ENCODE results near the gene KIF26A. TPM values are rescaled to one million over a fixed set of nuclear protein-coding genes. Genes with fewer than 3 reads are reported as not detected.

The KIF26A gene
- total and polyA plus RNA-seq, 2 experiments from 2014 or later = 5.6 to 103 TPM

DNA sequence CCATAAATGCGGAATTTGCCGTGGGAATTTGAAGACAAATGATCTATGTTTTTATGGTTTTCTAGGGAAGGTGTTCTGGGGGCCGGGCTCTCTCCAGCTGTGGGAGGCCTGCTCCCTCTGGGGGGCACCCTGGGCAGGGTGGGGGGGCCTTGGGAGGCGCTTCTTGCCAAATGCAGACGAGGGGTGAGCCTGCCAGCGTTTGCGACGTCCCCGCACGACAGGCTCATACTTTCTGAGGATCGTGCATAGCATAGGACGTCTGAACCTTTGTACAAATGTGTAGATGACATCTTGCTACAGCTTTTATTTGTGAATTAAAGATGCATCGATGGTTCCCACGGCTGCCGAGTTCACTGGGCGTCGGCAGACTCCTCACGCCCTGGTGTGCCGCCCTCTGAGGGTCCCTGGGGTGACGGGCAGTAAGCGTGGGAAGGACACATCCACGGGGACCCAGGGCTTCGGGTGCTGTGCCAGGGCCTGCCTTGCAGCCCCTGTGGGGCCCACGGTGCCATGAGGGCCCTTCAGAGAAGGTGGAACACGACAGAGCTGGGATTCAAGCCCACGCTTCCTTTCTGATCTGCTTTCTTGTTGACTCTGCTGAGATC is 42.3 kb downstream of the KIF26A start:
- H3F3A ChIP-seq (replicated peaks; ENCODE audit: low read depth) = no peaks in the 10 kb centered on the region
- no peaks in the 10 kb centered on the region for H3K27me3 ChIP-seq (ENCODE audit: insufficient read depth)
- no peaks in the 10 kb centered on the region for H3K4me1 Mint-ChIP-seq
- H3K4me3 ChIP-seq = no peak overlapping the region
- H3K9me2 ChIP-seq (ENCODE audit: insufficient read depth) = no peaks in the 10 kb centered on the region
- no peaks in the 10 kb centered on the region for H4K20me1 ChIP-seq (replicated peaks; ENCODE audit: insufficient read depth)
- H3K4me2 ChIP-seq = no peak overlapping the region
- H3K4me1 ChIP-seq (ENCODE audit: insufficient read depth) = no peaks in the 10 kb centered on the region
- H3K36me3 Mint-ChIP-seq (ENCODE audit: low read depth) = 0 out of 3 replicates have a peak, but pooled peaks cover 2% of the 10 kb centered on the region
- peak overlapping the region; percentile 75; the same call in 1 of the 2 replicates for H3K27ac Mint-ChIP-seq
- H3K36me3 ChIP-seq (ENCODE audit: insufficient read depth) = no peaks in the 10 kb centered on the region
- peaks cover 6% of the 10 kb centered on the region for H3K27me3 Mint-ChIP-seq (ENCODE audit: insufficient read depth, low read depth, poor library complexity)
- H3K9me3 Mint-ChIP-seq = no peaks in the 10 kb centered on the region
- DNase-seq (ENCODE audit: low spot score) (no peak), ATAC-seq (no peak)
- H2AFZ ChIP-seq = no peak overlapping the region
- H3K4me3 Mint-ChIP-seq = no peak overlapping the region
- H3K79me2 ChIP-seq (replicated peaks; ENCODE audit: insufficient read depth) = no peaks in the 10 kb centered on the region
- TF ChIP-seq, protein P1, sequence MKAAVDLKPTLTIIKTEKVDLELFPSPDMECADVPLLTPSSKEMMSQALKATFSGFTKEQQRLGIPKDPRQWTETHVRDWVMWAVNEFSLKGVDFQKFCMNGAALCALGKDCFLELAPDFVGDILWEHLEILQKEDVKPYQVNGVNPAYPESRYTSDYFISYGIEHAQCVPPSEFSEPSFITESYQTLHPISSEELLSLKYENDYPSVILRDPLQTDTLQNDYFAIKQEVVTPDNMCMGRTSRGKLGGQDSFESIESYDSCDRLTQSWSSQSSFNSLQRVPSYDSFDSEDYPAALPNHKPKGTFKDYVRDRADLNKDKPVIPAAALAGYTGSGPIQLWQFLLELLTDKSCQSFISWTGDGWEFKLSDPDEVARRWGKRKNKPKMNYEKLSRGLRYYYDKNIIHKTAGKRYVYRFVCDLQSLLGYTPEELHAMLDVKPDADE (IDR thresholded peaks at IDR 0.05) = no peak
- TF ChIP-seq ZNF331 (CRISPR knock-in tag; IDR thresholded peaks at IDR 0.05; ENCODE audit: low read depth) (no peak), JUNB (IDR thresholded peaks at IDR 0.05; ENCODE audit: unreplicated experiment) (no peak)
- TF ChIP-seq, protein P2, sequence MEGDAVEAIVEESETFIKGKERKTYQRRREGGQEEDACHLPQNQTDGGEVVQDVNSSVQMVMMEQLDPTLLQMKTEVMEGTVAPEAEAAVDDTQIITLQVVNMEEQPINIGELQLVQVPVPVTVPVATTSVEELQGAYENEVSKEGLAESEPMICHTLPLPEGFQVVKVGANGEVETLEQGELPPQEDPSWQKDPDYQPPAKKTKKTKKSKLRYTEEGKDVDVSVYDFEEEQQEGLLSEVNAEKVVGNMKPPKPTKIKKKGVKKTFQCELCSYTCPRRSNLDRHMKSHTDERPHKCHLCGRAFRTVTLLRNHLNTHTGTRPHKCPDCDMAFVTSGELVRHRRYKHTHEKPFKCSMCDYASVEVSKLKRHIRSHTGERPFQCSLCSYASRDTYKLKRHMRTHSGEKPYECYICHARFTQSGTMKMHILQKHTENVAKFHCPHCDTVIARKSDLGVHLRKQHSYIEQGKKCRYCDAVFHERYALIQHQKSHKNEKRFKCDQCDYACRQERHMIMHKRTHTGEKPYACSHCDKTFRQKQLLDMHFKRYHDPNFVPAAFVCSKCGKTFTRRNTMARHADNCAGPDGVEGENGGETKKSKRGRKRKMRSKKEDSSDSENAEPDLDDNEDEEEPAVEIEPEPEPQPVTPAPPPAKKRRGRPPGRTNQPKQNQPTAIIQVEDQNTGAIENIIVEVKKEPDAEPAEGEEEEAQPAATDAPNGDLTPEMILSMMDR (conservative IDR thresholded peaks at IDR 0.05; ENCODE audit: low read depth in 2 of 2) = no peak
- no peak overlapping the region for H3K27ac ChIP-seq (ENCODE audit: low read depth)

DNA sequence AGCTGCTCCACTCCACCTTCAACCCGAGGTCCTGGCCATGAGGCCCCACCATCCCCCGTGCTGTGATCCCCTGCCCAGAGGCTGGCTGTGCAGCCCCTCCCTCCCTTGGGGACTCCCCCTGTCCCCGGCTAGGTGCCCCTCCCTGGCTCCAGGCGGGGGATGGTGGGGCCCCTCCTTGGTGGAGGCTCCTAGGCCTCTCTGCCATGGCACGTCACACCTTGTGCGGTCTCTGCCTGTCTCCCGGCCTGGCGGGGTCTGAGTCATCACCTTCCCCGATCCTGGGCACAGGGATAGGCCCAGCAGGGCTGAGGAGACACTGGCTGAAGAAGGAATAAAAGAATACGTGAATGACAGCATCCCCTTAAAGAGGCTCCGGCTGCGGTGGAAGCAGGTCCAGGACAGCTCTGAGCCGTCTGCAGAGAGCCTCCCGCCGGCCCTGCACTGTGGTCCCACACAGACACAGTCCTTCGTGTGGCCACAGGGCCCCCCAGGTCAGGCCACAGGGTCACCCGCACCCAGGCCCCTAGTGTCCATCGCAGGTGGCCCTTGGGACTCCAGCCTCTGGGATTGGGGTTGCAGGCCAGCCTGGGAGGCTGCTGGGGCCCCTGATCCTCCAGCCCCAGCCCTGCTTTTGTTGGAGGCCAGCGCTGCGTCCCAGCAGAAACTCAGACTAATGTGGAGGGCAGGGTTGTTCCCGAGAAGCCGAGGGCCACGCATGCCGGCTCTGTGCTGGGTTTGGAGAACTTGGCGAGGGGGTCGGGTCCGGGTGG is 43.6 kb downstream of the KIF26A start:
- no peak overlapping the region for H3K4me2 ChIP-seq
- Mint-ChIP-seq H3K4me3 (no peak overlapping the region), H3K4me1 (peaks cover 2% of the 10 kb centered on the region; the same call in 2 of the 3 replicates), H3K27me3 (ENCODE audit: insufficient read depth, low read depth, poor library complexity) (peaks cover 6% of the 10 kb centered on the region), H3K27ac (no peak overlapping the region), H3K36me3 (ENCODE audit: low read depth) (0 out of 3 replicates have a peak, but pooled peaks cover 2% of the 10 kb centered on the region), H3K9me3 (no peaks in the 10 kb centered on the region)
- H3K4me1 ChIP-seq (ENCODE audit: insufficient read depth) = no peaks in the 10 kb centered on the region
- DNase-seq (ENCODE audit: low spot score) (no peak), ATAC-seq (no peak)
- no peaks in the 10 kb centered on the region for H3K9me2 ChIP-seq (ENCODE audit: insufficient read depth)
- no peaks in the 10 kb centered on the region for H4K20me1 ChIP-seq (replicated peaks; ENCODE audit: insufficient read depth)
- H3F3A ChIP-seq (replicated peaks; ENCODE audit: low read depth) = no peaks in the 10 kb centered on the region
- no peaks in the 10 kb centered on the region for H3K36me3 ChIP-seq (ENCODE audit: insufficient read depth)
- H3K4me3 ChIP-seq = no peak overlapping the region
- no peaks in the 10 kb centered on the region for H3K27me3 ChIP-seq (ENCODE audit: insufficient read depth)
- no peak overlapping the region for H3K27ac ChIP-seq (ENCODE audit: low read depth)
- H2AFZ ChIP-seq = no peak overlapping the region
- H3K79me2 ChIP-seq (replicated peaks; ENCODE audit: insufficient read depth) = no peaks in the 10 kb centered on the region
- TF ChIP-seq, protein P3, sequence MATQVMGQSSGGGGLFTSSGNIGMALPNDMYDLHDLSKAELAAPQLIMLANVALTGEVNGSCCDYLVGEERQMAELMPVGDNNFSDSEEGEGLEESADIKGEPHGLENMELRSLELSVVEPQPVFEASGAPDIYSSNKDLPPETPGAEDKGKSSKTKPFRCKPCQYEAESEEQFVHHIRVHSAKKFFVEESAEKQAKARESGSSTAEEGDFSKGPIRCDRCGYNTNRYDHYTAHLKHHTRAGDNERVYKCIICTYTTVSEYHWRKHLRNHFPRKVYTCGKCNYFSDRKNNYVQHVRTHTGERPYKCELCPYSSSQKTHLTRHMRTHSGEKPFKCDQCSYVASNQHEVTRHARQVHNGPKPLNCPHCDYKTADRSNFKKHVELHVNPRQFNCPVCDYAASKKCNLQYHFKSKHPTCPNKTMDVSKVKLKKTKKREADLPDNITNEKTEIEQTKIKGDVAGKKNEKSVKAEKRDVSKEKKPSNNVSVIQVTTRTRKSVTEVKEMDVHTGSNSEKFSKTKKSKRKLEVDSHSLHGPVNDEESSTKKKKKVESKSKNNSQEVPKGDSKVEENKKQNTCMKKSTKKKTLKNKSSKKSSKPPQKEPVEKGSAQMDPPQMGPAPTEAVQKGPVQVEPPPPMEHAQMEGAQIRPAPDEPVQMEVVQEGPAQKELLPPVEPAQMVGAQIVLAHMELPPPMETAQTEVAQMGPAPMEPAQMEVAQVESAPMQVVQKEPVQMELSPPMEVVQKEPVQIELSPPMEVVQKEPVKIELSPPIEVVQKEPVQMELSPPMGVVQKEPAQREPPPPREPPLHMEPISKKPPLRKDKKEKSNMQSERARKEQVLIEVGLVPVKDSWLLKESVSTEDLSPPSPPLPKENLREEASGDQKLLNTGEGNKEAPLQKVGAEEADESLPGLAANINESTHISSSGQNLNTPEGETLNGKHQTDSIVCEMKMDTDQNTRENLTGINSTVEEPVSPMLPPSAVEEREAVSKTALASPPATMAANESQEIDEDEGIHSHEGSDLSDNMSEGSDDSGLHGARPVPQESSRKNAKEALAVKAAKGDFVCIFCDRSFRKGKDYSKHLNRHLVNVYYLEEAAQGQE (IDR thresholded peaks at IDR 0.05; ENCODE audit: unreplicated experiment) = no peak
- no peak for TF ChIP-seq ZNF331 (CRISPR knock-in tag; IDR thresholded peaks at IDR 0.05; ENCODE audit: low read depth)
- TF ChIP-seq, protein P4, sequence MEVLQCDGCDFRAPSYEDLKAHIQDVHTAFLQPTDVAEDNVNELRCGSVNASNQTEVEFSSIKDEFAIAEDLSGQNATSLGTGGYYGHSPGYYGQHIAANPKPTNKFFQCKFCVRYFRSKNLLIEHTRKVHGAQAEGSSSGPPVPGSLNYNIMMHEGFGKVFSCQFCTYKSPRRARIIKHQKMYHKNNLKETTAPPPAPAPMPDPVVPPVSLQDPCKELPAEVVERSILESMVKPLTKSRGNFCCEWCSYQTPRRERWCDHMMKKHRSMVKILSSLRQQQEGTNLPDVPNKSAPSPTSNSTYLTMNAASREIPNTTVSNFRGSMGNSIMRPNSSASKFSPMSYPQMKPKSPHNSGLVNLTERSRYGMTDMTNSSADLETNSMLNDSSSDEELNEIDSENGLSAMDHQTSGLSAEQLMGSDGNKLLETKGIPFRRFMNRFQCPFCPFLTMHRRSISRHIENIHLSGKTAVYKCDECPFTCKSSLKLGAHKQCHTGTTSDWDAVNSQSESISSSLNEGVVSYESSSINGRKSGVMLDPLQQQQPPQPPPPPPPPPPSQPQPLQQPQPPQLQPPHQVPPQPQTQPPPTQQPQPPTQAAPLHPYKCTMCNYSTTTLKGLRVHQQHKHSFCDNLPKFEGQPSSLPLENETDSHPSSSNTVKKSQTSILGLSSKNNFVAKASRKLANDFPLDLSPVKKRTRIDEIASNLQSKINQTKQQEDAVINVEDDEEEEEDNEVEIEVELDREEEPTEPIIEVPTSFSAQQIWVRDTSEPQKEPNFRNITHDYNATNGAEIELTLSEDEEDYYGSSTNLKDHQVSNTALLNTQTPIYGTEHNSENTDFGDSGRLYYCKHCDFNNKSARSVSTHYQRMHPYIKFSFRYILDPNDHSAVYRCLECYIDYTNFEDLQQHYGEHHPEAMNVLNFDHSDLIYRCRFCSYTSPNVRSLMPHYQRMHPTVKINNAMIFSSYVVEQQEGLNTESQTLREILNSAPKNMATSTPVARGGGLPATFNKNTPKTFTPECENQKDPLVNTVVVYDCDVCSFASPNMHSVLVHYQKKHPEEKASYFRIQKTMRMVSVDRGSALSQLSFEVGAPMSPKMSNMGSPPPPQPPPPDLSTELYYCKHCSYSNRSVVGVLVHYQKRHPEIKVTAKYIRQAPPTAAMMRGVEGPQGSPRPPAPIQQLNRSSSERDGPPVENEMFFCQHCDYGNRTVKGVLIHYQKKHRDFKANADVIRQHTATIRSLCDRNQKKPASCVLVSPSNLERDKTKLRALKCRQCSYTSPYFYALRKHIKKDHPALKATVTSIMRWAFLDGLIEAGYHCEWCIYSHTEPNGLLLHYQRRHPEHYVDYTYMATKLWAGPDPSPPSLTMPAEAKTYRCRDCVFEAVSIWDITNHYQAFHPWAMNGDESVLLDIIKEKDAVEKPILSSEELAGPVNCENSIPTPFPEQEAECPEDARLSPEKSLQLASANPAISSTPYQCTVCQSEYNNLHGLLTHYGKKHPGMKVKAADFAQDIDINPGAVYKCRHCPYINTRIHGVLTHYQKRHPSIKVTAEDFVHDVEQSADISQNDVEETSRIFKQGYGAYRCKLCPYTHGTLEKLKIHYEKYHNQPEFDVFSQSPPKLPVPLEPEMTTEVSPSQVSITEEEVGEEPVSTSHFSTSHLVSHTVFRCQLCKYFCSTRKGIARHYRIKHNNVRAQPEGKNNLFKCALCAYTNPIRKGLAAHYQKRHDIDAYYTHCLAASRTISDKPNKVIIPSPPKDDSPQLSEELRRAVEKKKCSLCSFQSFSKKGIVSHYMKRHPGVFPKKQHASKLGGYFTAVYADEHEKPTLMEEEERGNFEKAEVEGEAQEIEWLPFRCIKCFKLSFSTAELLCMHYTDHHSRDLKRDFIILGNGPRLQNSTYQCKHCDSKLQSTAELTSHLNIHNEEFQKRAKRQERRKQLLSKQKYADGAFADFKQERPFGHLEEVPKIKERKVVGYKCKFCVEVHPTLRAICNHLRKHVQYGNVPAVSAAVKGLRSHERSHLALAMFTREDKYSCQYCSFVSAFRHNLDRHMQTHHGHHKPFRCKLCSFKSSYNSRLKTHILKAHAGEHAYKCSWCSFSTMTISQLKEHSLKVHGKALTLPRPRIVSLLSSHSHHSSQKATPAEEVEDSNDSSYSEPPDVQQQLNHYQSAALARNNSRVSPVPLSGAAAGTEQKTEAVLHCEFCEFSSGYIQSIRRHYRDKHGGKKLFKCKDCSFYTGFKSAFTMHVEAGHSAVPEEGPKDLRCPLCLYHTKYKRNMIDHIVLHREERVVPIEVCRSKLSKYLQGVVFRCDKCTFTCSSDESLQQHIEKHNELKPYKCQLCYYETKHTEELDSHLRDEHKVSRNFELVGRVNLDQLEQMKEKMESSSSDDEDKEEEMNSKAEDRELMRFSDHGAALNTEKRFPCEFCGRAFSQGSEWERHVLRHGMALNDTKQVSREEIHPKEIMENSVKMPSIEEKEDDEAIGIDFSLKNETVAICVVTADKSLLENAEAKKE (CRISPR knock-in tag; IDR thresholded peaks at IDR 0.05) = no peak
